ENCODE measurements around the gene SUSD5. TPM values are rescaled to one million over a fixed set of nuclear protein-coding genes. Genes with fewer than 3 reads are reported as not detected.
A peak's percentile ranks its signal among the peaks of the same experiment; 100 is the strongest.
"Not testable (repeated sequence)": the region's sequence is repeated elsewhere in the genome, so short reads cannot be mapped to it uniquely, and the experiment has no call there.

The SUSD5 gene
- polyA plus RNA-seq, 1 of the 3 experiments (the other 2 are of a cell fraction) = 1.2 TPM

- 0 out of 2 replicates have a peak, but pooled peaks have one; percentile 5 for TF ChIP-seq USF1 (IDR thresholded peaks at IDR 0.05; ENCODE audit: borderline replicate concordance, low read depth)
- TF ChIP-seq TCF12 (IDR thresholded peaks at IDR 0.05) = peak; percentile 27; the same call in 1 of the 2 replicates
- peak; percentile 64 for TF ChIP-seq MXI1 (IDR thresholded peaks at IDR 0.05; ENCODE audit: low read depth, low read length)
- no peak for TF ChIP-seq JUND (IDR thresholded peaks at IDR 0.05)
- TF ChIP-seq RCOR1 (IDR thresholded peaks at IDR 0.05; ENCODE audit: low read length) = no peak
- no peak for TF ChIP-seq IRF3 (IDR thresholded peaks at IDR 0.05; ENCODE audit: low read depth, low read length)
- peak; percentile 73 for TF ChIP-seq NRF1 (IDR thresholded peaks at IDR 0.05; ENCODE audit: low read depth, low read length)
- no peak for TF ChIP-seq CTCF (IDR thresholded peaks at IDR 0.05)
Measured at GRCh38 chr3:33113772-33114621, 104.6 kb downstream of the SUSD5 start, which contains the start of gene CRTAP (continued).

- Histone ChIP-seq H3K4me1 (ENCODE audit: control insufficient read depth in 1 of 2, insufficient read depth in 2 of 2, low read depth in 1 of 2, low read length in 1 of 2) (peaks cover 7 to 9% of the 10 kb centered on the region in 2 experiments; a peak in 3 of 4 replicates), H3F3A (replicated peaks; ENCODE audit: insufficient read depth) (peaks cover 21% of the 10 kb centered on the region), H3K9me3 (no peaks in the 10 kb centered on the region), H3K9ac (no peak overlapping the region), H3K4me3 (ENCODE audit: low read depth in 2 of 2, low read length in 1 of 2) (no peak overlapping the region), H3K36me3 (replicated peaks in 1 of 2; ENCODE audit: control insufficient read depth in 1 of 2, insufficient read depth in 2 of 2, low read length in 1 of 2) (peaks cover 0 to 6% of the 10 kb centered on the region in 2 experiments), H4K20me1 (ENCODE audit: insufficient read depth) (0 out of 2 replicates have a peak, but pooled peaks cover 6% of the 10 kb centered on the region), H3K27me3 (ENCODE audit: insufficient read depth) (no peaks in the 10 kb centered on the region), H3K9me2 (no peaks in the 10 kb centered on the region), H3K4me2 (no peak overlapping the region), H3K79me2 (ENCODE audit: insufficient read depth) (peaks cover 35% of the 10 kb centered on the region), H2AFZ (ENCODE audit: low read depth) (no peak overlapping the region), H3K27ac (ENCODE audit: low read depth in 2 of 2, low read length in 1 of 2) (no peak overlapping the region)
- WGBS (ENCODE audit: low lambda C conversion rate) = 99% methylated on average over 8 of the region's 8 CpGs
- DNase-seq = no peak
- ChIA-PET CTCF (interaction anchor here (0.6 to 2.2 kb wide), 3 partner anchors 16 to 24 kb away, joined by 3 to 8 read pairs (median 4); no protein-coding TSS in a partner anchor), POLR2A (interaction anchor here (0.6 kb wide), 1 partner anchor 1957 kb away, joined by 3 read pairs; no protein-coding TSS in a partner anchor)
- TF ChIP-seq TCF12 (IDR thresholded peaks at IDR 0.05) (no peak), USF1 (IDR thresholded peaks at IDR 0.05; ENCODE audit: borderline replicate concordance, low read depth) (no peak), FOXM1 (IDR thresholded peaks at IDR 0.05; ENCODE audit: low read depth) (no peak), MXI1 (IDR thresholded peaks at IDR 0.05; ENCODE audit: low read depth, low read length) (no peak), EP300 (IDR thresholded peaks at IDR 0.05; ENCODE audit: borderline replicate concordance in 1 of 2, low read depth in 1 of 2, low read length in 1 of 2) (no peak)
Measured at GRCh38 chr3:33111581-33111980, 107.0 kb downstream of the SUSD5 start.

- H3K4me3 ChIP-seq (ENCODE audit: low read depth in 2 of 2, low read length in 1 of 2); DNase-seq; H3K36me3 ChIP-seq (replicated peaks in 1 of 2; ENCODE audit: control insufficient read depth in 1 of 2, insufficient read depth in 2 of 2, low read length in 1 of 2); H3K4me1 ChIP-seq (ENCODE audit: control insufficient read depth in 1 of 2, insufficient read depth in 2 of 2, low read depth in 1 of 2, low read length in 1 of 2); H3K9ac ChIP-seq; H4K20me1 ChIP-seq (ENCODE audit: insufficient read depth); H3K27me3 ChIP-seq (ENCODE audit: insufficient read depth); H3K4me2 ChIP-seq; H3K9me3 ChIP-seq; H2AFZ ChIP-seq (ENCODE audit: low read depth); H3K9me2 ChIP-seq; H3F3A ChIP-seq (replicated peaks; ENCODE audit: insufficient read depth); POLR2A ChIA-PET; H3K79me2 ChIP-seq (ENCODE audit: insufficient read depth); H3K27ac ChIP-seq (ENCODE audit: low read depth in 2 of 2, low read length in 1 of 2): not testable (repeated sequence)
- 70% methylated on average over 2 of the region's 2 CpGs for WGBS (ENCODE audit: low lambda C conversion rate)
- CTCF ChIA-PET = interaction anchor here (1.2 kb wide), 1 partner anchor 33 kb away, joined by 3 read pairs; no protein-coding TSS in a partner anchor
Measured at GRCh38 chr3:33106854-33107253, 111.8 kb downstream of the SUSD5 start.

Measured in SK-N-SH (cell line).